Fibroblast of peridontal ligament (primary cell): Measurements from ENCODE around the gene WBP1L.
"Not testable (repeated sequence)": the region's sequence is repeated elsewhere in the genome, so short reads cannot be mapped to it uniquely, and the experiment has no call there.

ENCODE experiments used
- DNase-seq: peaks from one replicate; pipeline ENCODE4 v3.0.0-alpha.2; 2010; ENCODE audit errors: extremely low read depth

The WBP1L gene

DNA sequence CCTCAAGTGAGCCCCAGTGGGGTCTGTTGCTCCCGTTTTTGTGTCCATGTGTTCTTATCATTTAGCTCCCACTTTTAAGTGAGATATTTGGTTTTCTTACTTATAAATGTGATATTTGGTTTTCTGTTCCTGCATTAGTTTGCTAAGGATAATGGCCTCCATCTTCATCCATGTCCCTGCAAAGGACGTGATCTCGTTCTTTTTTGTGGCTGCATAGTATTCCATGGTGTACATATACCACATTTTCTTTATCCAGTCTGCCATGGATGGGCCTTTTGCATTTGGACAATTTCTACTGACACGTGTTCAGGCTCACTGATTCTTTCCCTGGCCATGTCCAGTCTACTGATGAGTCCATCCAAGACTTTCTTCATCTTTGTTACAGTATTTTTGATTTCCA, 19.8 kb upstream of the WBP1L start:
- DNase-seq = no peak

- DNase-seq = peak; percentile 47
Measured at GRCh38 chr10:102726274-102726673, 17.5 kb upstream of the WBP1L start.

GRCh38 chr10:102727037-102727818, 16.5 kb upstream of the WBP1L start:
- no peak for DNase-seq

DNA sequence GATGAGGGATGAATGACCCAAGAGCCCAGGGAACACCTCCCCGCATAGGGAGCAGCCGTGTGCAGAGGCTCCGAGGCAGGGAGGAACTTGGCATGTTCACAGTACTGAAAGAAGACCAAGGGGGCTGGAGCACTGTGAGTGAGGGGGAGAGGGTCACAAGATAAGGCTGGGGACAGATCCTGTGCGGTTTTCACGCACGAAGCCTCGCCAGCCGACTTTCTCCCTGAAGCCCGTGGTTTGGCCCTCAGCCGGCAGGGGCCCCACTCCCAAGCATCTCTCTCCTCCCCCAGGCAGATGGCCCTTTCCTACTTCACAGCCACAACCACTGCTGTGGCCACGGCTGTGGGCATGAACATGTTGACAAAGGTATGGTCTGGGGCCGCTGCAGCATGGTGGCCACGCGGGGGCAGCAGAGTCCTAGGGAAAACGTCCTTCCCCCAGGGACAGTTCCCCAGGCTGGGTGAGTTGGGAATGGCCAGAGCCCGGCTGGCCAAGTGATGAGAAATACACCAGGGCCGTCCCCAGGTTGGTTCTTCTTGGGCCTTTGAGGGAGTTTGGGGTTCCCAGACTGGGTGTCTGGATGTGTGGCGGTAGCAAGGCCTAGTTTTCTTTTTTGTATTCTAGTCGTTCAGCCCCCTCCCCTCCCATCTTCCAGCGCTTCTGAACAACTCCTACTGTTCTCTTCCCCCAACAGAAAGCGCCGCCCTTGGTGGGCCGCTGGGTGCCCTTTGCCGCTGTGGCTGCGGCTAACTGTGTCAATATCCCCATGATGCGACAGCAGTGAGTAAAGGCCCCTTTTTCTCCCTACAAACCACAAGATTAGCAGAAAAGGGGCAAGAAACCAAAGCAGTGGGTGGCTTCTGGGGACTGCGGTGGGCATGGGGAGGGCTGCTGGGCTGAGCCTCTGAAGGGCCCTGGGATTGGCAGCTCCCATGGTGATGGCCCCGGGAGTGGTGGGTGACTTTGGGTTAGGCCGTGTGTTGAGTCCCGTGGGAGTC, 14.4 kb upstream of the WBP1L start:
- DNase-seq = peak; percentile 82

DNA sequence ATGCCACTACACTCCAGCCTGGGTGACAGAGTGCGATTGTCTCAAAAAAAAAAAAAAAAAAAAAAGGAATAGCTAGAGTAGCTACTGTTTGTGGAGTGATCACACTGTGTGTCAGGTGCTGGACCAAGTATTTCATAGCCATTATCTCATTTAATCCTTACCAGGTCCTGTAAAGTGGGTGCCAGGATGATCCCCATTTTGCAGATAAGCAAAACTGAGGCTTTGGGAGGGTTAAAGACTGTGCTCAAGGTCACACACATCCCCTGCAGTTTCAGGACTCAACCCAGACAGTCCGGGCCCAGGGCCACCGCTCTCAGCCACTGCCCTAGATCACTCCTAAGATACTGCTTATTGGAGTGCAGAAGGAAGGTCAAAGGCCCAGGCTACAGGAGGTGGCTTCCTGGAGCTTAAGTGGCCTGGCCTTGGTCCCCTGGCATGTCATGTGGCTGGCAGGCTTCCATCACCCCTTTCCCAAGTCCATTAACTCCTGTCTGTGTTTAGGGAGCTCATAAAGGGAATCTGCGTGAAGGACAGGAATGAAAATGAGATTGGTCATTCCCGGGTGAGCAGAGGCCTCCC, 12.4 kb upstream of the WBP1L start:
- DNase-seq = no peak

GRCh38 chr10:102732661-102733060, 11.1 kb upstream of the WBP1L start:
- DNase-seq = no peak

GRCh38 chr10:102735065-102735562, 8.6 kb upstream of the WBP1L start:
- DNase-seq = no peak

DNA sequence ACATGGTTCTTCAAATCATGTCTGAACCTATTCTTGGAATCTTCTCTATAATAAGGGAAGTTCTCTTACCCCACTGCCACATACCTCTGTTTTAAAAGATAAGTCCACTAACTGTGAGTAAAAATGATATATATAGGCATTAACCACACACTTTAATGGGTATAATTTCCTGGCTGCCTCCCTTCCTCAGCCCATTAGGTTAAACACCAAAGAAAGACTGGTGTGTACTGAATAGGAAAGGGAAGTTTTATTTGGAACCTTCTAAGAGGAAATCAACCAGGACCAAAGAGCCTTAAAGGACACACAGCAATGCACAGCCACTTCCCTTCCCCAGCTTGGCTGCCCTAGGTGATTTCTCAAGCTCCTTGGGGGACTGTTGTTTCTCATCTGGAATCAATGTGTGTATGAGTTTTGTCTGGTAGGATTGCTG, 5.0 kb upstream of the WBP1L start:
- DNase-seq = peak; percentile 27

DNA sequence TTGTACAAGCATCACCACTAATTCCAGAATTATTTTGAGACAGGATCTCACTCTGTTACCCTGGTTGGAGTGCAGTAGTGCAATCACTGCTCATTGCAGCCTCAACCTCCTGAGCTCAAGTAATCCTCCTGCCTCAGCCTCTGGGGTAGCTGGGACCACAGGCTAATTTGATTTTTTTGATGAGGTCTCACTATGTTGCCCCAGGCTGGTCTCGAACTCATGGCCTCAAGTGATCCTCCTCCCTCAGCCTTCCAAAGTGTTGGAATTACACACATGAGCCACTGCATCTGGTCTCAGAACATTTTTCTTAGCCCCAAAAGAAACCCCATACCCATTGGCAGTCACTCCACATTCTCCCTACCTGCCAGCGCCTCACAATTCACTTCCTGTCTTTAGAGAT, 3.5 kb upstream of the WBP1L start:
- no peak for DNase-seq

- no peak for DNase-seq
Measured at GRCh38 chr10:102741726-102742237, 2.0 kb upstream of the WBP1L start.

DNA sequence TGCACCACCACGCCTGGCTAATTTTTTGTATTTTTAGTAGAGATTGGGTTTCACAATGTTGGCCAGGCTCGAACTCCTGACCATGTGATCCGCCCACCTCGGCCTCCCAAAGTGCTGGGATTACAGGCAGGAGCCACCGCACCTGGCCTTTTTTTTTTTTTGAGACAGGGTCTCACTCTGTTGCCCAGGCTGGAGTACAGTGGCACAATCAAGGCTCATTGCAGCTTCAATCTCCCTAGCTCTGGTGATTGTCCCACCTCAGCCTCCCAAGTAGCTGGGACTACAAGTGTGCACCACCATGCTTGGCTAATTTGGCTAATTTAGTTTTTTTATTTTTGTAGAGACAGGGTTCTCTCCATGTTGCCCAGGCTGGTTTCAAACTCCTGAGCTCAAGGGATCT, 1.4 kb upstream of the WBP1L start:
- not testable (repeated sequence) for DNase-seq

DNA sequence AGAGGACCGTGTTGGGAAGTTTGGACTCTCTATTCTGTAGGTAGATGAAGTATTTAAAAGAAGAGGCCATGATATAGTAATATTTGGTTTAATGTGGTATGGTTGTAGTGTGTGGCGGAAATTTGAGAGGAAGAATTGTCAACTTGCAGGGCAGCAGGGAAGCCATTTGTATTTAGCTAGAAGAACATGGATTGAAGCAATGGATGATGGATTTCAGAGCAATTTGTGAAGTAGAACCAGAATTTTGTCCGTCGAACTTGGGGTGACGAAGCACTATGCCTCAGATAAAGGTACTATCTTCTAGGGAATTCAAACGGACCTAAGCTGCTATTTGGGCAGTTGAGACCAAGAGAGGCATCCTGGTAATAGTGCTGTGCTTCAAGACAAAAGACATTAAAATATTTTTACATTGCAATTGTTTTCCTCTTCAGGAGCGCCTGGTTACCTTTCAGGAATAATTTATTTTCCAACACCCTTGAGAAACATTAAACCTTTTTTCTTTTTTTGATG, 615 bp upstream of the WBP1L start:
- DNase-seq = no peak

DNA sequence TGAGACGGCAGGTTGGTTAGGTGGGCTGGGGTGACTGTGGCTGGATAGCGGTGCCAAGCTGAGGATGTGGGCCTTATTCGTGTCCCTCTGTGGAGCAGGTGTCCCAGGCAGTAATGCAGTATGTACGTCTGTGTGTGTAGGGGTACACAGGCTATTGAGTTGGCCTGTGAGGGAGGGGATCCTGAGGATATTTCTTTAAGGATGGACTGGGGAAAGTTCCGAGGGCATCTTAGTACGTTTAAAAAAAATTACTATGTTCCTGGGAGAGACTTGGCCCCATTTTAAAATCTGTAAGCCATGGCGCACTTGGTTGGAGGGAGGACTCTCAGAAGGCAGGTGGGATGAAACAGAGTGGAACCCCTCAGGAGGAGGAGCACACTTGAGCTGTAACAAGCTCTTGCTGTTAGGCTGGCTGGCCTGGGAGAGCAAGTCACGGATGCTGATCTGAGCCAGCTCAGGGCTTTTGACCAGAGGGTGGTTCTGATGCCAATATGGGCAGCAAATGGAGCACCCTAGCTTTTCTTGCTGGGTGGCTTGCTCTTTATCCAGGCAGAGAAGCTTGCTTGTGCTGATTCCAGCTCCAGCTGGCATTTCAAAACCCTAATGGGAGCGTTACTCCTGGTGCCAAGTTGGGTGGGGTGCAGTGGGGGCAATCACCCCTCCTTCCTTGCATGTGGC, 765 bp downstream of the WBP1L start:
- DNase-seq = peak; percentile 48

DNA sequence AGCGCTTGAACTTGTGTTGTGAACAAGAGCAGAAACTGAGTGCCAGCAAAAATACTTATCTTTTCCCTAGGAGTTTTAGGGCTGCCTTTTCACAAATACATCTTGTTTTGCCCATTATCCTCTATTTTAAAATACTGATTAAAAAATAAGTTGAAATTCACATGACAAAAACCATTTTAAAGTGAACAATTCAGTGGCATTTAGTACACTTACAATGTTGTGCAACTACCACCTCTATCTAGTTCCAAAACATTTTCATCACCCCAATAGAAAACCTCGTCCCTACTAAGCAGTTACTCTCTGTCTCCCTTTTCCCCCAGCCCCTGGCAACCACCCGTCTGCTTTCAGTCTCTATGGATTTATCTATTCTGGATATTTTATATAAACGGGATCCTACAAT, 1.4 kb downstream of the WBP1L start:
- no peak for DNase-seq

- DNase-seq = peak; percentile 96
Measured at GRCh38 chr10:102752266-102752930, 8.7 kb downstream of the WBP1L start.

DNA sequence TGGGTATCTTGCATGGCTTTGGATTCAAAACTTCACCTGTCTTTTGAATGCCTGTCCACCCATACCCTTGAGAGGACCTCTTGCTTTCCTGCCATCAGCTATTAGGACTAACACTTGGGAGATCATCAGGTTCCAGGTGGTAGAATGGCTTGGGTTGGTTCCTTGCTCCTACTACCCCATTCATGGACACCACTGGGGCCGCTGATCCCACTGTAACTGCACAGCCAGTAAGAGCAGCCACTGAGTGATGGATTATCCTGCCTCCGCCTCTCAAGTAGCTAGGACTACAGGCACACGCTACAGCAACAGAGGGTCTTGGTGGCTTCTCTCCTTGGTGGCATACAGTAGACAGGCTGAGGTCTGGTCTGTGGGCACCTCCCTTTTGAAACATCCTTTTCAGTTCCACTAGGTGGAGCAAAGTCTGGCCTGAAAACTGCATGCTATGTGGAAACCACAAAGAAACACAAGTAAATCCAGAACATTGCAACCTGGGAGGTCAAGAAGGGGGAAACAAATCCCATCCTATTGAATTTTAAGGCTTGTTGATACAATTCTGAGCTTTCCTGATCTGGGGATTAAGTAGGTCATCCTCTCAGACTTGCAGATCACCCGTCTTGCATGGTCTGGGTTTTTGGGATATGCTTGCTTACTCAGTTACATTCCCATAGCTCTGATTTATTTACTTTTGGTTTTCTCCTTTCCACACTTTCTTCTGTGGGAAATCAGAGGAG, 9.4 kb downstream of the WBP1L start:
- peak; percentile 87 for DNase-seq

DNA sequence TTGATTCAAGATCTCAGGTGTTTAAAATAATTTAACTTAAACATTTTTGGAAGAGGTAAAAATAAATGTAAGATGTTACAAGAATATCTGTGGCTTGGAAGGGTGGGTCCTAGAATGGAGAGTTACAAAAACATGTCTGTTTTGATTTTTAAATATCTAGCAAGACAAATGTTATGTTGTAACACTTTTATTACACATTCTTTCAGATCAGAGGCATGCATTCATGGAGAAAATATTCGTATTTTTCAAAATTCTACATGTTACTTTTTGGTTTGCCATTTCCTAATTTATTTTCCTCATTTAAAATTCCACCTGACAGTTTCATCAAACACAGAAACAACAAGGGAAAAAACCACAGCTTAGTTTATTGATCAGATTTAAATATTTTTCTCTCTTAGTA, 10.0 kb downstream of the WBP1L start:
- DNase-seq = no peak

GRCh38 chr10:102757323-102757722, 13.6 kb downstream of the WBP1L start:
- no peak for DNase-seq

GRCh38 chr10:102758240-102758932, 14.6 kb downstream of the WBP1L start:
- DNase-seq = no peak
